NOMO-1 treated with dmso at 0.1 percent for 144 hours (cell line): ENCODE measurements around the gene APBA2.
A peak's percentile ranks its signal among the peaks of the same experiment; 100 is the strongest.

Source experiments
- DNase-seq: peaks from one replicate; lab custom pipeline; 2025; ENCODE audit not compliant: unreplicated experiment; lab: John Stamatoyannopoulos, UW

The APBA2 gene

GRCh38 chr15:28895146-28895545 is 9.4 kb downstream of the APBA2 start:
- DNase-seq: no peak

GRCh38 chr15:28895566-28895965 is 9.8 kb downstream of the APBA2 start:
- DNase-seq: no peak

- no peak for DNase-seq
Measured at GRCh38 chr15:28896951-28897350, 11.2 kb downstream of the APBA2 start.

DNA sequence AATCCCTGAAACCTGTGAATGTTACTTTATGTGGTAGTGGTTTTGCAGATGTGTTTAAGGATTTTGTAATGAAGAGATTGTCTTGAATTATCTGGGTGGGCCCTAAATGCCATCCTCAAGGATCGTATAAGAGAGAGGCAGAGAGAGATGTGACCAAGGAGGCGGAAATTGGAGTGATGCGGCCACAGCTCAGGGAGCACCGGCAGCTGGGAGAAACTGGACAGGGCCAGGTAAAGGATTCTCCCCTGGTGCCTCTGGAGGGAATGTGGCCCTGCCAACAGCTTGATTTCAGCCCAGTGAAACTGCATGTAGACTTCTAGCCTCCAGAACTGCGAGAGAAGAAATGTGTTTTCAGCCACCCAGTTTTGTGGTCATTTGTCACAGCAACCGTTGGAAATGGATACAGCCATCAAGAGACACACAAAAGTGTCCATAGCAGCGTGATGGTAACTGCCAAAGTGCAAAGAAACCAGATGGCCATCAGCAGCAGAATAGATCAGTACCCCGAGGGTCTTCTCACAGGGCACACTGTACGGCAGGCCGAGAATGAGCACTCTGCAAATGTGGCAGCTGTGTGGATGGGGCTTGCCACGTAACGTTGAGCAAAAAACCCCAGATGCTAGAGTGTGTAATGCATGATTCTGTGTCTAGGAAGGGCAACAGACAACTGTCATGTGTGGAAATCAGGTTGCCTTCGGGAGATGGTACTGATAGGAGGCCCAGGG is 12.2 kb downstream of the APBA2 start:
- DNase-seq: no peak

- no peak for DNase-seq
Measured at GRCh38 chr15:28899061-28899738, 13.4 kb downstream of the APBA2 start.

DNA sequence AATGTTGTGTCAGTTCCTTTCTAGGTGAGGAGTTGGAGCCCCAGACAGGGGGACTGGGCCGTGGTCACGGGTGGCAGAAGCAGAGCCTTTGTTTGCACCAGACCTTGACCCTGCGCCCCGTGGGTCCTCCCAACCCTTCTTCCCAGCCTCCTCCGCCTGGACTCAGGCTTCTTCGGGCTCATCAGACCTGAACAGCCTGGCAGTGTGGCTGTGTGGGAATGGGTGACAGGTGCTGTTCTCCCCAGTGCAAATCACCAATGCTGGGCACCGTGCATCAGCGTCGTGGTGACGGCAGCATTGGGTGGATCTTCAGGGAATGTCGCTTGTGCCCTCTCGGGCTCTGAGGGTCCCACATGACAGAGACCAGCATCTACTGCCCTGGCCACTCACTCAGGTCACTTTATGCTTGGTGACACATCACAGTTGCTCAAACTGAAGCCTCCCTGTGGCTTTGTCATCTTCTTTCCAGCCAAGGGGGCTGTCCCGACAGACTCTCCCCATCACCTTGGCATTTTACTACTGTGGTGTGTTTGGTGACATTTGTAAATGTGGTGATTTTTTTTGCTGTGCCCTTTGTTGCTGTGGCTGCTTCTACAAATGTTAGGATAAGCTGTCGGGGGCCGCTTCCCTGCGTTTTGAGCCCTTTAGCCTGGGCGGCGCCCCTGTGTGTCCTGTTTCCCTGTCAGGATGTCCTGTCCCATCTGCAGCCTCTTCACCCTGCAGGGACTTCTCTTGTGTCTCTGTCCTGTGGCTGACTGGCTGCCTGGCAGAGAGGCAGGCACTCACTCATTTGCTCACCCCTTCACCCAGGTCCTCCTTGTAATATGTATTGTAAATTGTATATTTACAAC is 14.5 kb downstream of the APBA2 start:
- DNase-seq: no peak

GRCh38 chr15:28900892-28901586 is 15.3 kb downstream of the APBA2 start:
- DNase-seq: no peak

DNA sequence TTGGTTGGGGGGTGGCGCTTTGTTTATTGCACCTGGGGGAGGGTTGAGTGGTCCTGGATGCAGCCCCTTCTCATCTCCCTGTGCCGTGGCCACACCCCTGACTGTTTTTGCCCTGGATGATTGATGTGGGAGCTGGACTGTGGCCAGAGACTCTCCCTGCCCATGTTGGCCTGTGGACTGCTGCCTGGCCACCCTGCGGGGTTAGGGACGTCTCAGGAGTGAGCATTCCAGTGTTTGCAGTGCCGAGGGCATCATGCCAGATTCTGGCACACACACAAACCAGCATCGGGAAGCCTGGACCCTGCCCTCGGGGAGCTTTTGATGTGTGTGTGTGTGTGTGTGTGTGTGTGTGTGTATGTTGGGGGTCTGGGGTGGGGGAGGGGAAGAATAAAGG is 15.8 kb downstream of the APBA2 start:
- no peak for DNase-seq

GRCh38 chr15:28901987-28902745 is 16.4 kb downstream of the APBA2 start:
- DNase-seq: no peak

- DNase-seq: no peak
Measured at GRCh38 chr15:28902856-28903255, 17.1 kb downstream of the APBA2 start.

DNA sequence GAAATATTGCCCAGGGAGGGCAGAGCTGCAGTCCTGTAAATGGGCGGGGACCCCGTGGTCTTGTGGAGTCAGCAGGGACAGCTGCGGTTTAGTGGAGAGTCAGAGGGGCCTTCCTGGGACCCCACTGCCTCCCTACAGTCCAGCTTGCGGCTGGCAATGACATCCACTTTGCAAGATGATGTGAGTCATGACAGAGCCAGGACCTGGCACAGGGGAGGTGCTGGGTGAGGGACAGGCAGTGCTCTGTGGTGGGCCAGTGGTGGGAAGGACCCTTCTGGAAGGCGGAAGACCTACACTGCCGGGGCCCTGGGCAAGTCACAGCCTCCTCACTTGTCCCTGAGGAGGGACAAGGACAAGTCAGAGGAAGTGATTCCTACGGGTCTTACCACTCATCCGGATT is 17.8 kb downstream of the APBA2 start:
- peak; percentile 38 for DNase-seq

GRCh38 chr15:28904003-28904402 is 18.2 kb downstream of the APBA2 start:
- no peak for DNase-seq

GRCh38 chr15:28904541-28905315 is 19.0 kb downstream of the APBA2 start:
- no peak for DNase-seq

- DNase-seq: no peak
Measured at GRCh38 chr15:28907338-28907960, 21.7 kb downstream of the APBA2 start.

DNA sequence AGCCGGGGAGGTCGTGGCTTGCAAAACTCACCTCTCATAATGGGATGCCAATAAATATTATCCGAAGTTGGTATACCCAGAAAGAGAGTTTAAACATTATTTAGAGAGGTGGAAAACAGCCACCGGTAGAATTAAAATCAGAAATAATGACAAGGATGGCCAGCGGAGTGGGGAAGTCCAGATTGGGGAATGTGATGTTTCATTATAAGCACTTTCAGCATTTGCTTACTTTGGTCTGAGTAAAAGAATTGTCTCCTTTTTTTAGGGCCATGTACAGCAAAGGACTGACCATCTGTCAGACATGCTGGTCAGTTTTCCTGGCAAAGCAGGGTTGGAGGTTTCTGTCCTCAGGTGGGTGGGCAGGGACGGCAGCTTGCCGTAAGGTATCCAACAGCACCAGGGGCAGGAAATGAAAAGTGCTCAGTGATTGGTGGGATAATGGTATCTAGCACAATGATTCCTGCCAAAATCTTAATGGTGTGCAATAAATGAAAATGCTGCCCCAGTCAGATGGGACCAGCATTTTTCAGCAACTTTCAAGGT is 24.3 kb downstream of the APBA2 start:
- DNase-seq: no peak

- no peak for DNase-seq
Measured at GRCh38 chr15:28911310-28911931, 25.6 kb downstream of the APBA2 start.

DNA sequence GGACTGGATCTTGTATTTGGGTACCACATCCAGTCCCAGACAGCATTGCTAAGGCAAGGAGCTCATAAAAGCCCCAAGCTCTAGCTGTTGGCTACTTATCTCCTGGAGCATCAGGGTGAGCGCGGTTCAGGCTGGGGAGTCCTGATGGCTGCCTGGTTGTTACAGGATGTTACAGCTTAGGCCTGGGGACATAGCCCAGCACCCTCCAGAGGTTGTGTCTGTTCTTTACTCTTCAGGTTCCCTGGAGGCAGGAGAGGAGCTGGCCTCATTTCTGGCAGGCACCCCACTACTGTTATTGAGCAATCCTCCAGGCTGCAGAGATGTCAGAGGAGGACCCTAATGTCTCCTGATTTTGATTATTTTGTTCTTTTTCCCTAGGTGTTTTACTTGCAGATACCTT is 26.6 kb downstream of the APBA2 start:
- no peak for DNase-seq

DNA sequence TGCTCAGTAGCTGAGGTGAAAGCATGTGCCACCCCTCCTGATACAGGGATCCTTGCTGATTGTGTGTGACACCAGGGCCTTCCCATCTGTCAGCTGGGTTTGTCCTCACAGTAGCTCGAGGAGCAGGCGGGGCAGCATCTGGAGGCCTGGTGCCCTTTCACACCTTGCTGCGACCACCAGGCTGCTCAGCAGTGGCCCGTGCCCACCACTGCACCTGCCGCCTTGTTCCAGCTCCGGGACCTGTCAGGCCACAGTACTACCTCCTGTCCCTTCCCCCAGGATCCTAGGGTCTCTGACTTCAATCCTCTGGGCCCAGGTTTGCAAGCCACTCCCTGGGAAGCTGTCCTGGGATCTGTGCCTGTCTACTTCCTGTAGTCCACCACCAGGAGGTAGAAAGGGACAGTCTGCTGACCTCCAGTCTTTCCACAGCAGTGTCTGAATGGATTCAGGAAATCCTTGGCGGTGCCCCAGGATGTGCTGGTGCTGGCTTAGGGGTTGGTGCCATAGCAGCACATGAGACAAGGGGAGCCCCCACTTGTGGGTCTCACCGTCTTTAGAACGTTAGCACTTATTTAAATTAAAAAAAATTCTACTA is 27.5 kb downstream of the APBA2 start:
- no peak for DNase-seq
